AG08396 (cell line): ENCODE data around the gene UNC5B.

ENCODE experiments used
- DNase-seq: peaks from one replicate; pipeline ENCODE4 v3.0.0; 2012; ENCODE audit warnings: low spot score, mixed read lengths

The UNC5B gene

GRCh38 chr10:71255550-71255807 lies 43.1 kb downstream of the UNC5B start:
- DNase-seq, result no peak

GRCh38 chr10:71255808-71256660 lies 43.7 kb downstream of the UNC5B start:
- DNase-seq, result peak; percentile 67

DNA sequence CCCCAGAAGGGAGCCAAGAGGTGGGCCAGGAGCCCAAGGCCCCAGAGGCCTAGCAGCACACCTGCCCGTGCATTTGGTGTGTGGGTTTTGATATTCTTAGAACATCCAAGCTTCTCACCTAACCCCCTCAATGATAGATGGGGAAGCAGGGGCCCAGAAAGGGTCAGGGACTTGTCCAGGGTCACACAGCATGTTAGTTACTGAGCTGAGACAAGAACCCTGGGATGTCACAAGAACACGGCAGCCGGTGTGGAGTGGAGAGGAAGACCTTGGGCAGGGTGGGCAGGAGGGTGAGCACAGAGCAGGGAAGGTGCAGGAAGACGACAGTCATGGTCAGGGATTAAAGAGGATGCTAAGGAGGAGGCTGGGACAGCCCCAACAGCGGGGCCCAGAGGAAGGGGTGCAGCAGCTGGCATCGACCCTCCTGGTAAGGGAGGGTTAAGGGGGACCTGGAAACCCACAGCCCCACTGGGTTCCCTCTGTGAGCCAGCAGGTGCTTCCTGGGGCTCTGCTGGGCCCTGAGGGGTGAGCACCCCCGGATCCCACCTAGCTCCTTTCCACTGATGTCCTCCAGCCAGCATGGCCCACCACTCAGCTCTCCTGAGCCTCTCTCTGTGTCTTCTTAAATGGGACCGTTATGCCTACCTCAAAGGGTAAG lies 44.4 kb downstream of the UNC5B start:
- DNase-seq, result no peak

GRCh38 chr10:71257319-71257997 lies 45.1 kb downstream of the UNC5B start:
- DNase-seq, result no peak

GRCh38 chr10:71258046-71258445 lies 45.7 kb downstream of the UNC5B start:
- DNase-seq, result no peak

GRCh38 chr10:71258446-71259145 lies 46.2 kb downstream of the UNC5B start:
- DNase-seq, result no peak

- no peak for DNase-seq
These were observed 46.9 kb downstream of the UNC5B start for GRCh38 chr10:71259282-71259681.

DNA sequence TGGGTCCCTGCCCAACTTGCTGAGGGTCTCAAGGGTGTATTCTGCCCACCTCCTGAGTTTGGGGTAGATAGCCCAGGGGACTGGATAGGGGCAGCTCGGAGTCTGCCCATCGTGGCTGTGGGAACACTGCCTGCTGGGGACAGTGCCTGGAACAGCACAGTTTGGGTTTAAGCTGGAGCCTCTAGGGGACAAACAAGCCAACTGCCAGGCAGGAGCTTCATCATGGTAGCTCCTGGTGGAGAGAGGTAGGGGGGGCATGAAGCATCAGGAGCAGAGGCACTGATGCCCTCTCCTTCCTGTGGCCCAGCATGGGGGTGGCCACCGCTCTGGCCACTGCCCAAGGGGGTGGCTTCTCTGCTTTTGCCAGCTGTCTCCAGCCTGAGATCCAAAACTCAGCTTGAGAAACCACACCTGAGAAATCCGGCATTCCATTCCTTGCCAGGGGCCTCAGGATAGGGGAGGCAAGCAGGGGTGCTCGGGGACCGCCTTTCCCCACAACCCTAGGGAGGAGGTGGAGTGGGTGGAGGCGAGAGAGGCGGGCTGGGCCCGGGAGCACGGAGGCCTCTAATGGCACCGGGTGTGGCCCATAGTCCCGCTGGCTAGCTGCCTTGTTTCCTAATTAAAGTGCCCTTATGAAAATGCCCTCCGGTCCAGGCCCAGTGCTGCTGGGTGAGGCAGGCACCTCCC lies 47.6 kb downstream of the UNC5B start:
- DNase-seq, result no peak

GRCh38 chr10:71260622-71261325 lies 48.4 kb downstream of the UNC5B start:
- peak; percentile 75 for DNase-seq

DNA sequence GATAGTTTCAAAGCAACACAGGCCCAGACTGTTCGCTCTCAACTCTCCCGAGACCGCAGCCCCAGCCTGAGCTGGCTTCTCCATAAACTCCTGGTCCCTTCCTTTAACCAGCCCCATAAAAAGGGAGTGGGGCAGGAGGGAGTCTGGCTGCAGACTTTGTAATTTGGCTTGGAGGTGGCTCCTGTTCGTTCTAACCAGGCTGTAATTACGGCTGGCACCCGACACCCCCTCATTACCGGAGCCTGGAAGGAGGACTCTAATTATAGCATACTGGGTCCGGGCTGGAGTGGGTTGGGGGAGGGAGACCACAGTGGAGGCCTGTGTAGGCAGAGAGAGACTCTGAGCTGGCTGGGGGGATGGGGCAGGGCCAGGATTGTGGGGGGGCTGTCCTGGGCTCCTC lies 49.7 kb downstream of the UNC5B start:
- no peak for DNase-seq

- no peak for DNase-seq
These were observed 50.4 kb downstream of the UNC5B start for GRCh38 chr10:71262817-71263216.

DNA sequence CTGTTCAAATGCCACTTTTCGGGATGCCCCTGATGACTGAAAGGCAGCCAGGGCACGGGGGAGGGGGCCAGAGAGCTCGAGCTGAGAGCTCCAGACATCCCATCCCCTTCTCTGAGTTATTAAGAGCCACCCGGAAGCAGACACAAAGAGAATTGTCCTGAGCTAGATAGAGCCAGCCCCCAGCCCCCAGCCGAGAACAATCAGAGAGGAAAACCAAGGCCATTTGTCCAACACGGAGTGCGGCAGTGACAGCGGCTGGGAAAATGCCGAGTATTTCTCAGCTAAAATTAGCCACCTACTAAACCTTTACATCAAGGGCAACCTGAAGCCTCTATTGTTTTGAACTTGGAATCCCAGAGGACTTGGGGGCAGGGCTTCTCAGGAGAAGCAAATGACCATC lies 51.0 kb downstream of the UNC5B start:
- no peak for DNase-seq

GRCh38 chr10:71264345-71265200 lies 52.2 kb downstream of the UNC5B start:
- DNase-seq, result no peak

DNA sequence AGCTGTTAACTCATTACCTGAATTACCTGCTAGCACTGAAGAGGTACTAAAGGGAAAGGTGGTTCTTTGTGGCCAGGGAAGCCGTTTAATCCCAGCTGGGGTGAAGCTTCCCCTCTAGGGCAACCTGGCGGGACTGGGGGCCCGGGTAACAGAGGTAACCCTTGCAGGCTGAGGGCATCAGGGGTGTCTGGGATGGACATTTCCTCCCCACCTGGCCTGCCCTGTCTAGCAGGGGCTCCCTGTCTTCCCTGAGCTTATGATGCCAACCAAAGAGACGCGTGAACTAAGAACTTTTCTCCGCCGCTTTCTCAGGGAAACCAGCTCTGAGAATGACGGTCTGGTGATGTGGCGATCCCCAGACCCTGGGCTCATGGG lies 52.8 kb downstream of the UNC5B start:
- no peak for DNase-seq

- no peak for DNase-seq
These were observed 53.3 kb downstream of the UNC5B start for GRCh38 chr10:71265618-71266146.

GRCh38 chr10:71266147-71266917 lies 54.0 kb downstream of the UNC5B start:
- DNase-seq, result peak; percentile 73

DNA sequence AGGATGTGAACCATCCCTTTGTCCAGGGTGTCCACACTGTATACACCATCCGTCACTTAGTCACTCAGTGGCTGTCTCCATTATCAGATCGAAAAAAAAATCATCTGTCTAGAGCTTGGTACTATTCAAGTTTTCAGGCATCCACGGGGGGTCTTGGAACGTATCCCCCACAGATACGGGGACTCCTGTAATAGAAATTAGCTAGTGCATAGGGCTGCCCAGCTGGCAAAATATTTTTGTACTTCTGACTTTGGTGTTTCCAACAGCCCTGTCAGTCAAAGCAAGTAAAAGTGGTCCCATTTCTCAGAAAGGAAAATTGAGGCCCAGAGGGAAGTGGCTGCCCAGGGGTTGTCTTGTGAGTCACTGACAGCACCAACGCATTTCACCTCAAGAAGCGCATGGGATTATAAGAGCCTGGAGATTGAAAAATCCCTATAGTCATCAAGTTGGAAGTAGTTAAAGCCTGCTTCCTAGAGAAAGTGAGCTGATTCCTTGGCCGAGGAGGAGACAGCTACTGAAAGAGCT lies 54.6 kb downstream of the UNC5B start:
- DNase-seq, result no peak

DNA sequence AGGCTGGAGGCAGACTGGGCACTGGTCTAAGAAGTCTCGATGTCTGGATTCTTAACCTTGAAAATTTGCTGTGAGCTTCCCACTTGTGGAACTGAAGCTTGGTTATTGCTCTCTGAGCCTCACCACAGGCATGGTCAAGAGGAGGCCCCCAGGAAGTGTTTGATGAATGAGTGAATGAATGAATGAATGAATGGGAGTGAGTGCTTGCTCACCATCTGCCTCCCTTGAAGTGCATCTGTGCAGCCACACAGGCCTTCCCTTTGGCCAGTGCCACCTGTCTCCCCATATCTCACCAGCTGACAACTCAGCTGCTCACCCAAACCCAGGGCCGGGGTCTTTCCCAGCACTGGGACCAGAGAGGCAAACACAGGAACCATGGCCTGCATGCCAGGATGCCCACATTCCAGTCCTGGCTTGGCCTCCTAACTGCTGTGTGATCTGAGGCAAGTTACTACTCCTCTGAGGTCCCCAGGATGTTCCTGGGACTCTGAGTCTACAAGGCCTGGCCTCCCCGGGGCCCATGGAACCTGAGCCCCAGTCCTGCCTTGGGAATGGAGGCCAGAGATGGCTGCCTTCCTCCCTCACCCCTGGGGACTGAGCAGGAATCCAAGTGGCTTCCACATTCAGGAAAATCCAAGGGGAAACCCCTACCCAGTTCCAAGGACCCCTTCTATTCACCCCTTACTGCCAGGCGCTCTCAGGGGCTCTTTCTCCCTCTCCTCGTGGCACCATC lies 55.3 kb downstream of the UNC5B start:
- no peak for DNase-seq
